Prostate gland (tissue), 2 donors: ENCODE results near the gene HERC6.

ENCODE experiments used
- CTCF ChIP-seq, 4 experiments: fragments of 200-600 bp in 2 of 4; fragments of 450-650 bp in 2 of 4; sonication (generic) in 2 of 4; IDR thresholded peaks; 1 replicate in 3 of 4; 2 replicates in 1 of 4; pipeline ENCODE4 v1.5.1; 2016 to 2019; ENCODE audit warnings: antibody characterized with exemption in 4 of 4, mild to moderate bottlenecking in 2 of 4, moderate library complexity in 2 of 4
- POLR2A ChIP-seq: fragments of 450-650 bp; IDR thresholded peaks from one replicate; pipeline ENCODE4 v1.6.1; 2016; ENCODE audit warnings: antibody characterized with exemption, mild to moderate bottlenecking

GRCh38 chr4:88413801-88414200, 35.1 kb downstream of the HERC6 start:
- TF ChIP-seq CTCF (IDR thresholded peaks at IDR 0.05): no peak
- no peak for TF ChIP-seq POLR2A
